GM12878 (cell line): ENCODE data around the gene MAL. TPM values are rescaled to one million over a fixed set of nuclear protein-coding genes. Genes with fewer than 3 reads are reported as not detected.

Experiments used
- ATAC-seq: fragments of 200-7000 bp; cut with Tn5 transposase; 3 replicates; pipeline ENCODE4 v1.9.1; 2020; ENCODE audit warnings: mild to moderate bottlenecking, moderate library complexity
- BruUV-seq: library from RNA; stranded (reverse); fragments of 400-500 nt; replicated peaks from 2 replicates; lab custom pipeline; 2021; lab: Mats Ljungman, UMichigan
- CTCF ChIA-PET: fragments of 300-600 bp; sonication (Branson Sonifier 250); formaldehyde crosslinking; extraction: SDS; loops from one replicate; lab custom pipeline; 2021; ENCODE audit warnings: inconsistent platforms; lab: Yijun Ruan, JAX
- POLR2A ChIA-PET: fragments of 350-600 bp; formaldehyde crosslinking; extraction: SDS; loops from one replicate; lab custom pipeline; 2021; ENCODE audit warnings: inconsistent platforms; lab: Charles Lee
- RAD21 ChIA-PET: fragments of 300-600 bp; sonication (Branson Sonifier 250); formaldehyde crosslinking; loops from one replicate; lab custom pipeline; 2023; ENCODE audit warnings: antibody characterized with exemption; ENCODE audit not compliant: unreplicated experiment; lab: Charles Lee
- SMC1A ChIA-PET: fragments of 300-600 bp; sonication (Branson Sonifier 250); formaldehyde crosslinking; loops from one replicate; lab custom pipeline; 2023; ENCODE audit not compliant: unreplicated experiment, uncharacterized antibody; lab: Charles Lee
- DNase-seq: peaks from one replicate; pipeline ENCODE4 v3.0.0-alpha.2; 2011; ENCODE audit warnings: low read depth, low spot score
- FAIRE-seq: peaks from 3 replicates; lab custom pipeline; 2011; peaks lifted over from hg19 to GRCh38; lab: Jason Lieb, UNC
- H2AFZ ChIP-seq: 2 replicates; pipeline ENCODE4 v1.6.0; 2011; ENCODE audit warnings: low read depth, low read length, control low read depth; ENCODE audit not compliant: control insufficient read depth
- H3K27ac ChIP-seq: 2 replicates; pipeline ENCODE4 v1.5.1; 2011; ENCODE audit warnings: control low read depth; ENCODE audit not compliant: control insufficient read depth, insufficient read depth
- H3K27me3 ChIP-seq, 2 experiments: replicated peaks in 1 of 2; 2 replicates each; pipeline versions ENCODE4 v1.6.0 to v1.6.1; 2011; ENCODE audit warnings: low read length in 1 of 2; ENCODE audit not compliant: control insufficient read depth in 2 of 2, insufficient read depth in 2 of 2
- H3K36me3 ChIP-seq, 2 experiments: 2 replicates each; pipeline ENCODE4 v1.5.1; 2011; ENCODE audit warnings: low read length in 1 of 2; ENCODE audit not compliant: control insufficient read depth in 2 of 2, insufficient read depth in 2 of 2
- H3K4me1 ChIP-seq: 2 replicates; pipeline ENCODE4 v1.6.1; 2011; ENCODE audit warnings: mild to moderate bottlenecking, low read length, moderate library complexity, mixed read lengths; ENCODE audit not compliant: control insufficient read depth, insufficient read depth
- H3K4me2 ChIP-seq: 2 replicates; pipeline ENCODE4 v1.6.0; 2011; ENCODE audit warnings: control low read depth; ENCODE audit not compliant: control insufficient read depth, insufficient read depth
- H3K4me3 ChIP-seq: fragments of 200-600 bp; sonication (generic); 2 replicates; pipeline ENCODE4 v1.5.1; 2016
- H3K79me2 ChIP-seq: 2 replicates; pipeline ENCODE4 v1.6.0; 2011; ENCODE audit warnings: low read length; ENCODE audit not compliant: control insufficient read depth, insufficient read depth
- H3K9ac ChIP-seq: 2 replicates; pipeline ENCODE4 v1.8.0; 2011; ENCODE audit warnings: low read length, control low read depth, mixed read lengths; ENCODE audit not compliant: control insufficient read depth, insufficient read depth
- H3K9me3 ChIP-seq: replicated peaks from 3 replicates; pipeline ENCODE4 v1.5.1; 2011; ENCODE audit warnings: mild to moderate bottlenecking, low read length; ENCODE audit not compliant: control insufficient read depth, insufficient read depth
- H4K20me1 ChIP-seq: 2 replicates; pipeline ENCODE4 v1.6.0; 2011; ENCODE audit not compliant: control insufficient read depth, insufficient read depth
- BACH1 ChIP-seq: fragments of 450-650 bp; IDR thresholded peaks from 2 replicates; pipeline ENCODE4 v1.6.1; 2017; ENCODE audit warnings: mild to moderate bottlenecking, borderline replicate concordance
- BHLHE40 ChIP-seq, 2 experiments: fragments of 450-650 bp in 1 of 2; IDR thresholded peaks; 2 replicates each; pipeline ENCODE4 v1.6.1; 2011 to 2017; ENCODE audit warnings: low read depth in 2 of 2, borderline replicate concordance in 1 of 2, improper control_type of control experiment in 1 of 2, low read length in 1 of 2, mild to moderate bottlenecking in 1 of 2
- GATAD2B ChIP-seq: fragments of 450-650 bp; conservative IDR thresholded peaks from 2 replicates; pipeline ENCODE4 v1.6.1; 2017; ENCODE audit warnings: low read depth, mild to moderate bottlenecking, moderate library complexity
- IKZF2 ChIP-seq, 2 experiments: fragments of 450-650 bp; IDR thresholded peaks; 2 replicates each; pipeline ENCODE4 v1.6.1; 2017; ENCODE audit warnings: mild to moderate bottlenecking in 2 of 2, moderate library complexity in 2 of 2
- SKIL ChIP-seq: fragments of 450-650 bp; IDR thresholded peaks from 2 replicates; pipeline ENCODE4 v1.6.1; 2017; ENCODE audit warnings: mild to moderate bottlenecking, low read depth, inconsistent platforms; ENCODE audit not compliant: poor library complexity, severe bottlenecking
- TBL1XR1 ChIP-seq: IDR thresholded peaks from 2 replicates; pipeline ENCODE4 v1.6.1; 2012; ENCODE audit warnings: low read depth, low read length, improper control_type of control experiment
- ZNF384 ChIP-seq: IDR thresholded peaks from 2 replicates; pipeline ENCODE4 v1.6.1; 2012; ENCODE audit warnings: low read depth, mild to moderate bottlenecking, low read length, improper control_type of control experiment, borderline replicate concordance
- WGBS: methylation state at CpG from one replicate; pipeline ENCODE4 v1.1.6; 2016; ENCODE audit warnings: low lambda C conversion rate; ENCODE audit not compliant: insufficient replicate concordance, insufficient coverage; ENCODE audit errors: missing lambda C conversion rate; 5-methylcytosine and 5-hydroxymethylcytosine counted together
- in situ Hi-C: fragments of 300-500 bp; cut with MboI; formaldehyde crosslinking; loops from 9 replicates; pipeline ENCODE4 v1.14.3; 2018; ENCODE audit warnings: mixed read lengths
- intact Hi-C: fragments of 100-400 bp; cut with micrococcal nuclease; formaldehyde crosslinking; loops from one replicate; pipeline ENCODE4 v1.14.2; 2022; ENCODE audit not compliant: unreplicated experiment
- polyA plus RNA-seq, 11 experiments: library from polyadenylated mRNA; depleted of rRNA in 4 of 11; unstranded in 6 of 11; stranded (reverse) in 5 of 11; fragments of >200 nt; fragmentation: Nextera tagmentation in 4 of 11; fragmentation: Illumina TruSeq in 1 of 11; extraction: Ambion mirVana in 4 of 11; extraction: Trizol in 1 of 11; gene quantifications; 1 replicate in 1 of 11; 2 replicates in 10 of 11; pipeline versions ENCODE4 v1.2.1 to v1.2.3, GENCODE V29; 2011 to 2016; ENCODE audit warnings: inconsistent platforms in 2 of 11, missing spikeins in 2 of 11, low read depth in 1 of 11
- total RNA-seq, 4 experiments: library from RNA; depleted of rRNA in 3 of 4; stranded (reverse); fragments of >200 nt in 3 of 4; fragmentation: Illumina TruSeq in 1 of 4; extraction: Trizol in 1 of 4; gene quantifications; 2 replicates each; pipeline versions ENCODE4 v1.2.1 to v1.2.3, GENCODE V29; 2013 to 2021

MAL gene
- total and polyA plus RNA-seq, 10 of the 15 experiments (the other 5 are each of a cell fraction or from before 2014, with no cell fraction given) = 1.3 to 4.5 (median 1.7) TPM

GRCh38 chr2:95039978-95040377 is 14.5 kb downstream of the MAL start:
- TF ChIP-seq GATAD2B = no peak
- TF ChIP-seq IKZF2 (IDR thresholded peaks at IDR 0.05) = no peak
- TF ChIP-seq SKIL = no peak
- TF ChIP-seq BACH1 = no peak
- TF ChIP-seq BHLHE40 (IDR thresholded peaks at IDR 0.05; ENCODE audit: borderline replicate concordance in 1 of 2, low read depth in 2 of 2, low read length in 1 of 2) = peak in 1 of 2 experiments; percentile 42; a peak in 2 of 4 replicates
- TF ChIP-seq TBL1XR1 = no peak
- TF ChIP-seq ZNF384 = no peak
- TF ChIP-seq, all 136 proteins: peak for 1
- DNase-seq (no peak), ATAC-seq (no peak), FAIRE-seq (no peak)
- H3K4me1 ChIP-seq = peaks cover 41% of the 10 kb centered on the region
- H3K4me3 ChIP-seq = no peak overlapping the region
- H2AFZ ChIP-seq = no peak overlapping the region
- no peaks in the 10 kb centered on the region for H3K79me2 ChIP-seq
- POLR2A ChIA-PET = interaction anchor here (1.3 to 2.4 kb wide), 2 partner anchors 9 to 24 kb away, joined by 3 to 15 read pairs; no protein-coding TSS in a partner anchor
- no peak overlapping the region for H3K4me2 ChIP-seq
- no peaks in the 10 kb centered on the region for H4K20me1 ChIP-seq
- H3K9me3 ChIP-seq = no peaks in the 10 kb centered on the region
- intact Hi-C loops = loop anchor here (5.0 kb wide), 1 partner anchor 37 kb away; no protein-coding TSS in a partner anchor
- SMC1A ChIA-PET = interaction anchor here (0.9 to 4.6 kb wide), 2 partner anchors 17 to 23 kb away, joined by 3 to 44 read pairs; no protein-coding TSS in a partner anchor
- H3K27me3 ChIP-seq = no peaks in the 10 kb centered on the region
- CTCF ChIA-PET = interaction anchor here (5.2 kb wide), 1 partner anchor 17 kb away, joined by 58 read pairs; no protein-coding TSS in a partner anchor
- no peak overlapping the region for H3K27ac ChIP-seq
- no peaks in the 10 kb centered on the region for H3K36me3 ChIP-seq
- WGBS = 53% methylated on average over 6 of the region's 6 CpGs
- H3K9ac ChIP-seq = no peak overlapping the region
- BruUV-seq = no TSS peak
- in situ Hi-C loops = no loop called here
- RAD21 ChIA-PET = interaction anchor here (4.9 kb wide), 1 partner anchor 16 kb away, joined by 61 read pairs; the partner anchor contains the start of gene MAL
